Stimulated activated CD4-positive, alpha-beta T cell treated with anti-CD3 and anti-CD28 coated beads, Interleukin-15, amount 100 ng/mL, for 24 hours (primary cell): ENCODE data around the gene WWP2.
"Not testable (repeated sequence)": the region's sequence is repeated elsewhere in the genome, so short reads cannot be mapped to it uniquely, and the experiment has no call there.

Source experiments
- DNase-seq: peaks from one replicate; pipeline ENCODE4 v3.0.0-alpha.2; 2020

WWP2 gene

DNA sequence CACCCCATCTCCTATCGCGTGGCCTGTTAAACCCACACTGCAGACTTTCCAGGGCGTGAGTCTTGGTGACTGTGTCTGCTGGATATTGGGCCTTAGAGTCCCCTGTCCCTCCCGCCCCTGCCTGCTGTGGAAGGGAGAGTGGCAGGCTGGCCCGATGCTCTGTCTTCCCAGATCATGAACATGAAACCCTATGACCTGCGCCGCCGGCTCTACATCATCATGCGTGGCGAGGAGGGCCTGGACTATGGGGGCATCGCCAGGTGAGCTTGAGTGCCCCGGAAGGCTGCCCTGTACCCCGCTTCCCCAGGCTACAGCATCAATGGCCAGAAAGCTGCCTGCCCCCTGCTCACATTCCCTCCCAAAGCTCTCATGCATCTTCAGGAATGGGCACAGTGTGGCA, 169.5 kb downstream of the WWP2 start:
- no peak for DNase-seq

DNA sequence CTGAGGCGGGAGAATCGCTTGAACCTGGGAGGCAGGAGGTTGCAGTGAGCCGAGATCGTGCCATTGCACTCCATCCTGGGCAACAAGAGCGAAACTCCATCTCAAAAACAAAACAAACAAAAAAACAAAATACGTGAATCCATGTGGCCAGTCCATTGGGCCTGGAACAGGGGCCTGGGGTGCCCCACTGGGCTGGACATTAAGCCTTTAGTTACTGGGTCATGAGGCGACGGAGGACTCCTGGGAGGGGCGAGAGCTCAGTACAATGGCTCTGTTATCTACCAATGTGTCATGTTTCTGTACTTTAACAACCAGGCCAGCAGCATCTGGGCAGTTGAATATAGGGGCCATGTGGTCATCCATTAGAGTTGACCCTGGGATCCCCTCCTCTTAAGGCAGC, 170.1 kb downstream of the WWP2 start:
- no peak for DNase-seq

DNA sequence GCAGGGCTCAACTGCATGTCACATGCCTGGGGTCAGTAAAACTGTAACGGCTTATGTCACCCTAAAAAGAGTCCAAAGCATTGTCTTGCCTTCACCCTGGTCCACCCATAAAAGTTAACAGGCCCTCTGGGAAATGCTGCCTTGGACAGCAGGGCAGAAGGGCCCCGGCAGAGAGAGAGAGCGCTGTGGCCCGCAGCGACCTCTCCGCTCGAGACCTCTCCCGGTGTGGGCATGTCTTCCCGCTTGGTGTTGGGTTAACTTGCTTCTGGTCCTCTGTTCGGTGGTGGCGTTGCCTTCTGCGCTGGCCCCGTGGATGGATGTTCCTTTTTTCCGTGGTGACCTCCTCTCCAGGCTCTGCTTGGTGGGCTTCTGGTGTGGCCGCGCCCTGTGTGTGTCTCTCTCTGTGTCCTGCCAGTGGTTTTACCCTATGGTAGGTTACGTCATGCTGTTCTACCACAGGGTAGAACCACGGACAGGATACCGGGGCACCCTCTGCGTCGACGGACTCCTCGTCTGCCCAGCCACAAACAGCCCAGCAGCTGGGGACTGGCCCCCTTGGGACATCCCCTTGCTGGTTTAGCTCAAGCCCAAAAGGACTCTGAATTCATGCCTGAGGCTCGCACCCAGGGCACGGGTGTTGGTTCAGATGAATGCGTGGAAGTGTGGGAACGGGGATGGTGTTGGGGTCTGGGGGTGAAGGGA, 170.7 kb downstream of the WWP2 start:
- no peak for DNase-seq

DNA sequence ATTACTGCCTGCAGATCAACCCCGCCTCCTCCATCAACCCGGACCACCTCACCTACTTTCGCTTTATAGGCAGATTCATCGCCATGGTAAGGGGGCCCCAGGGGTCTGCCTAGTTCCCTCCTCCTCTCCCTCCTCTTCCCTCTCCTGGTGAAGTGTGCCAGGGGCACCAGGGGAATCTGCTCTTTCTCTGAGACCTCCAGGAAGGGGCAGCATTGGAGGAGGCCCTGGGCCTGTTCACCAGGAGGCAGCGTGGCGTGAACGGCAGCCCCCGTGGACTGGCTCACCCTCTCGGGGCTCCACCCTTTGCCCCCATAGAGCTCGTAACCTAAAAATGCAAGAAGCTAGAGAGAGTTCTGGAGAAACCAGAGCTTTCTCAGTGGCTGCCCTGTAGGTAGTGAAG, 171.9 kb downstream of the WWP2 start:
- no peak for DNase-seq

DNA sequence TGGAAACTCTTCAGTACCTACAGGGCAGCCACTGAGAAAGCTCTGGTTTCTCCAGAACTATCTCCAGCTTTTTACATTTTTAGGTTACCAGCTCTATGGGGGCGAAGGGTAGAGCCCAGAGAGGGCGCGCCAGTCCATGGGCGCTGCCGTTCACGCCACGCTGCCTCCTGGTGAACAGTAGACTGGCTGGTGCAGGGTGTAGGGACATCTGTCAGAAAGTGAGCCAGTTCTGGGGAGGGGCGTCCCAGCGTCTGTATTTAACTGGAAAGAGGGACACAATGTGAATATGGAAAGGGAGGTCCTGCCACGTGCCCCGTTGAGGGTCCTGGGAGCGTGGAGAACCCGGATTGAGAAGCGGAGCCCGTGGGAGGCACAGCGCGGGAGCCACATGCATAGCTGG, 172.6 kb downstream of the WWP2 start:
- DNase-seq: no peak

DNA sequence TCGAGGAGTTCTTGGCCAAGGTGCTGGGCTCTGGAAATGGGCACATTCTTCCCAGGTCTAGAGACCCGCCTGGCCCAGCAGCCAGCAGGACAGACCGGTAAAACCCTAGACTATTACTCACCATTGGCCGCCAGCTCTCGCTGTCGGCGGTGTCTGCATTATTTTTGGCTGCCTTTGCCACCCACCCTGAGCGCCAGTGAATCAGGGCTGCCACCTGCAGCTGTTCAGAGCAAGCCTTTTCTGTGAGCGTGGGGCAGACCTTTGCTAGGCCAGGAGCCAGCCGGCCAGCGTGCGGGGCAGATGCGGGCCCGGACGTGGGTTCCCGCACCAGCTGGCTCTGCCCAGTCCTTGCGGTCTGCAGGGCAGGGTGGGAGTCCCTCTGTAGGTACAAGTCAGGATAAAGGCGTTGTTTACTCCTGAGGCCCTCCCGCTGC, 173.2 kb downstream of the WWP2 start:
- no peak for DNase-seq

DNA sequence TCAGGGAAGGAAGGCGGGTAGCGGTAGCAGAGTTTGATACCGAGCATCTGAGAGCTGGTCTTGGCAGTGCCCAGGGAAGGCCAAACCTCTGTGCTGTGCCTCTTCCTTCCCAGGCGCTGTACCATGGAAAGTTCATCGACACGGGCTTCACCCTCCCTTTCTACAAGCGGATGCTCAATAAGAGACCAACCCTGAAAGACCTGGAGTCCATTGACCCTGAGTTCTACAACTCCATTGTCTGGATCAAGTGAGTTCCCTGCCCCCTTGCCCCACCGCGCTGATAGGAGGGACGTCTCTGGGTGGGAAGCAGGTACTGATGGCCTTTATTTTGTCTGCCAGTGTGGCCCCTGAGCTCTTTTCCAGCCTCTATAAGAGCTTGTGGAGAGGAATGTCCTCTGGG, 173.6 kb downstream of the WWP2 start:
- DNase-seq: no peak

DNA sequence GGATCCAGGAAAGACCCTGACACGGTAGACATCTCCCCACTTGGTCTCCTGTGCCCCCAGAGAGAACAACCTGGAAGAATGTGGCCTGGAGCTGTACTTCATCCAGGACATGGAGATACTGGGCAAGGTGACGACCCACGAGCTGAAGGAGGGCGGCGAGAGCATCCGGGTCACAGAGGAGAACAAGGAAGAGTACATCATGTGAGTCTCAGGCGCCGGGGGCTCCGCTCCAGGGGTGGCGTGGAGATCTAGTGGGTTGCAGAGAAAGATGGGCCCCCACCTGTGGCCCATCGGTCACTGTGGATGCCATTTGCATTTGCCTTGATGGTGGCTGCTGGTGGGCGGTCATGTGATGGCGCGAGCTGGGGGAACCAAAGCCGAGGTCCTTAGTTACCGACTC, 174.1 kb downstream of the WWP2 start:
- no peak for DNase-seq

DNA sequence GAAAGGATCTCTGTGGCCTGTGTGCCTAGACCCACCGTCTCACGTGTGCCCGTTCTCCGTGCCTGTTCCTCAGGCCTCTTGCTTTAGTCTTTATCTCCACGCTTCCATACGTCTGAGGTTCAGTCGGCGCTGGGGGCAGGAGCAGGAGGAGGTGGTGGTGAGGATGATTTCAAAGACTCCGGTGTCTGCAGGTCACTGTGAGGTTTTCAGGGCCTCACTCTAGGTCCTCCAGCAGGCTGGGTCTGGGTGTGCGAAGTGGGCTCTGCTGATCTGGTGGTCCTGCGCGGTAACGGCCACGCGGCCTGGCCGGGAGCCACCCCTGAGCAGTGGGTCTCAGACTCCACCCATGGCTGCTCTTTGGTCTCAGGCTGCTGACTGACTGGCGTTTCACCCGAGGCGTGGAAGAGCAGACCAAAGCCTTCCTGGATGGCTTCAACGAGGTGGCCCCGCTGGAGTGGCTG, 174.6 kb downstream of the WWP2 start:
- no peak for DNase-seq

DNA sequence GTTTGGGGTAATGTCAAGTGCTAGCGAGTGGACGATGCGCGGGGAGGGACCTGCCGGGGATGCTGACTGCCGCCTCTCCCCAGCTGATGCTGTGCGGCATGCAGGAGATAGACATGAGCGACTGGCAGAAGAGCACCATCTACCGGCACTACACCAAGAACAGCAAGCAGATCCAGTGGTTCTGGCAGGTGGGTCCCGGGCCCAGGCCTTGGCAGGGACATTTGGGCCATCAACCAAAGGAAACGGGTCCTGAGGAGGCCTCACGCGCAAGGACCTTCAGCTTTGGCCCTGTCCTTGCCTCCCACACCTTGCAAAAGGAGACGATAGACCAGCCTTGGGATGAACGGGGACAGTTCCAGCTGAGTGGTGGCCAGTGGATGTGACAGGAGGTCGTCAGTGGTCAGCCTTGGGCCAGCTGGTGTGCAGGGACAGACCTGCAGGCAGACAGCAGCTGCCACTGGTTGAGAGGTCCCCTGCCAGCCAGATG, 175.4 kb downstream of the WWP2 start:
- DNase-seq: no peak

DNA sequence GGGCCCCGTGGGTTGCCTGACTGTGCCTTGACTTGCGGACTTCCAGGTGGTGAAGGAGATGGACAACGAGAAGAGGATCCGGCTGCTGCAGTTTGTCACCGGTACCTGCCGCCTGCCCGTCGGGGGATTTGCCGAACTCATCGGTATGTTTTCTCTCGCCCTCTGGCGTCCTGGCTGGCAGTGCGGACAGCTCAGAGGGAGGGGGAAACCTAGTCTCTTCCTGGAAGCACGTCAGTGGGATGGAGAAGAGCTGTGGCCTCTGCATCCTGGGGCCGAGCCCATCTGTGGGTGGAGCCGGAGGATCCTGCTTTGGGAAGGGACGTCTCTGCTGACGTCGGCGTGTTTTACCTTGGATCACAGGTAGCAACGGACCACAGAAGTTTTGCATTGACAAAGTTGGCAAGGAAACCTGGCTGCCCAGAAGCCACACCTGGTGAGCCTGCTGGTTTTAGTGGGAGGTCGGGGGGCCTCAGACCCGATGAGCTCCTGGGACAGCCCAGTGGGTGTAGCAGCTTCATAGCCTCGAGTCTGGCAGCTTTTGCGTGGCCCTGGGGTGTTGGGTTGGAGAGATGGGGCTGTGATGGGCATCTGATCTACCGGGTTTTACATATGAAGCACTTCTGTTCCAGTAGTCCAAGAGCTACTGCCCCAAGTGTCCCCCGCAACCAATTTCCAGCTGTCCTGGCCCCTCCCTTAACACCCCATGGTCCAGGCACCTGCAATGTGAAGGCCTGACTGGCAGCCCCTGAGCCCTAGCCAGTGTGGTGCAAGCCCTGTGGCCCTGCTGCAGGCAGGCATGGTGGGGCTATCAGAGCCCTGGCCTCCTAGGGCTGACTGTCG, 177.1 kb downstream of the WWP2 start:
- DNase-seq: no peak

DNA sequence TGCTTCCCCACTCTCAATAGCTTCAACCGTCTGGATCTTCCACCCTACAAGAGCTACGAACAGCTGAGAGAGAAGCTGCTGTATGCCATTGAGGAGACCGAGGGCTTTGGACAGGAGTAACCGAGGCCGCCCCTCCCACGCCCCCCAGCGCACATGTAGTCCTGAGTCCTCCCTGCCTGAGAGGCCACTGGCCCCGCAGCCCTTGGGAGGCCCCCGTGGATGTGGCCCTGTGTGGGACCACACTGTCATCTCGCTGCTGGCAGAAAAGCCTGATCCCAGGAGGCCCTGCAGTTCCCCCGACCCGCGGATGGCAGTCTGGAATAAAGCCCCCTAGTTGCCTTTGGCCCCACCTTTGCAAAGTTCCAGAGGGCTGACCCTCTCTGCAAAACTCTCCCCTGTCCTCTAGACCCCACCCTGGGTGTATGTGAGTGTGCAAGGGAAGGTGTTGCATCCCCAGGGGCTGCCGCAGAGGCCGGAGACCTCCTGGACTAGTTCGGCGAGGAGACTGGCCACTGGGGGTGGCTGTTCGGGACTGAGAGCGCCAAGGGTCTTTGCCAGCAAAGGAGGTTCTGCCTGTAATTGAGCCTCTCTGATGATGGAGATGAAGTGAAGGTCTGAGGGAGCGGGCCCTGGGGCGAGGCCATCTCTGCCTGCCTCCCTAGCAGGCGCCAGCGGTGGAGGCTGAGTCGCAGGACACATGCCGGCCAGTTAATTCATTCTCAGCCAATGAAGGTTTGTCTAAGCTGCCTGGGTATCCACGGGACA, 177.9 kb downstream of the WWP2 start:
- no peak for DNase-seq

DNA sequence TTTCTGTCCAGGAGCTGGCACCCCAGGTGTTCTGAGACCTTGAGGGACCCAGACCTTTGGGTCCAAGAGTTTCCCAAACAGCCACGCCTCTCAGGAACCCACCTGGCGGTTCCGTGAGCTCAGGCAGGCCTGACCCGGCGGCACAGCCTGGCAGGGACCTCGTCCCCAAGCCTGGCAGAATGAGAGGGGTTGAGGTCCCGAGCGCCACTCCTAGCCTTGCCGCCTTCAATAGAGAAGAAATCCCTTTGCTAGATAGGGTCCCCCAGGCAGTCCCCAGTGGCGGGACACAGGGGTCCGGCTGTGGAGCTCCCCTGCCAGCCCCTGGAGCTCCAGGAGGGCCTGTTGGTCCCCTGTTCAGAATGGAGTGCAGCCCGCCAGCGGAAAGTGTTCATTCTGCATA, 178.5 kb downstream of the WWP2 start:
- DNase-seq: no peak

DNA sequence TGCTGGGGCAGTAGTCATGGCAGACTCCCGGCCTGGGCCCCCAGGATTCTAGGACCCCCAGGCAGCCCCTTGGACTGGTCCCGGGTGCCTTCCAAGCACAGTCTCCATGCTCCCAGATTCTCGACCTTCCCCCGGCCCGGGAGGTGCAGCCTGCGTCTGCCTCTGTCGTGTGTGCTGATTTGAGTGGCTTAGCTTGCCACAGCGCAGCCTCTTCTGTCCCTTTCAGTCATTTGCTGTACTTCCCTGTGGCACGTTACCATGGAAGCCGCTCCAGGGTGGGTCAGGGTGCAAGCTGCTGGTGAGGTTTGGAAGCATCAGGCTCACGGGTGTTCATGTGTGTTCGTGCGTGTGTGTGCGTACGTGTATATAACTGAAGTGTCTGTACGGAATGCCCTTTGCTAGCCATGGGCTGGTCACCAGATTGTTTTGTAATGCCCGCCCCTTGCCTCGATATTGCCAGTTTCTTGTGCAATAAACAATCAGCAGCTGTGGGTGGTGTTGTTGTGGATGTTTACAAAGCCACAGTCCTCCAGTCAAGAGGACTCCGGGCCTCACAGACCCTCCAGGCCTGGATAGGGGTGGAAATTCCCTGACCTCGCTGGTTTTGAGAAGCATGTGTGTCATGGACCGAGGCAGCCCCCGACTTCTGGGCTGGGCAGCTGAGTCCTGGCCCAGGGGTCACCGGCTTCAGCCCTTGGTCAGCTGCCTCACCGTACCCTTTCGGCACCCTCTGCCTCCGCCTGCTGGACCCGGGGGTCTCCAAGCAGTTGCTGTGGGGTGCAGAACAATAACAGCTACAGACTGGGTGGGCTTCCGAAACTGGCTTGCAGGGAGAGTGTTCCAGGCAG, 179.3 kb downstream of the WWP2 start:
- DNase-seq: no peak

DNA sequence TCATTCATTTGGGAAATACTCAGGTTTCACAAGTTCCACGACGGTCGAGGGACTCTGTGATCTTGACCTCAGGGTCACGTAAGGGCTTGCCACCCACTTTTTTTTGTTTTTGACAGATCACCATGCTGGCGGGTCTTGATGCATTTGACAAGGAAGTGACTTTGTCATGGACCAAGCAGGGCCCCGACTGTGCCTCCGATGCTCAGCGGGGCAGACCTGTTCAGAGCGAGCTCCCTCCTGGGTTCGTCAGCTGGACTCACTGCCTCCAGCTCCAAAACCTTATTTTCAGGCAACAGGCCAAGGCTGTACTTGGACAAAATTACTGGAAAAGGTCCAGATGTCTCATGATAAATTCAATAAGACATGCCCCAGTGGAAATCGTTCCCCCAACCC, 180.0 kb downstream of the WWP2 start:
- no peak for DNase-seq

DNA sequence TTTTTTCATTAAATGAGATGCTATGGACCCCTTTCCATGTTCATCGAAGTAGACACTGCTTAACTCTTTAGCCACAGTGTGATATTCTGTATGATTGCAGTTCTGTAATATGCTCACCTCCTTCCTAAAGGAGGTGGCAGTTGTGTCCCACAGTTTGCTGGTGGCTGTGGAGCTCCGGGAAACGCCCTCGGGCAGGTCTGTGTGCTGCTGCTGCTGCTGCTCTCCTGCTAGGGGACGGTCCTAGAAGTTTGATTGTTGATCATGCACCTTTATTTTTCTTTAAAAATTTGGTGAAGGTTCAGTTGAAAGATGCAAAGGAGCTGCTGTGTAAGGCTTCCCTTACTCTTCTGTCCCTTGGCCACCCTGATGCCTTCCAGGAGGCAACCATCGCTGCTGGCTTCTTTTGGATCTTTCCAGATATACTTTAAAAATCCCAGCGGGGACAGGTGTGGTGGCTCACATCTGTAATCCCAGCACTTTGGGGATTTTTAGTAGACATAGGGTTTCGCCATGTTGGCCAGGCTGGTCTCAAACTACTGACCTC, 180.6 kb downstream of the WWP2 start:
- DNase-seq: no peak

DNA sequence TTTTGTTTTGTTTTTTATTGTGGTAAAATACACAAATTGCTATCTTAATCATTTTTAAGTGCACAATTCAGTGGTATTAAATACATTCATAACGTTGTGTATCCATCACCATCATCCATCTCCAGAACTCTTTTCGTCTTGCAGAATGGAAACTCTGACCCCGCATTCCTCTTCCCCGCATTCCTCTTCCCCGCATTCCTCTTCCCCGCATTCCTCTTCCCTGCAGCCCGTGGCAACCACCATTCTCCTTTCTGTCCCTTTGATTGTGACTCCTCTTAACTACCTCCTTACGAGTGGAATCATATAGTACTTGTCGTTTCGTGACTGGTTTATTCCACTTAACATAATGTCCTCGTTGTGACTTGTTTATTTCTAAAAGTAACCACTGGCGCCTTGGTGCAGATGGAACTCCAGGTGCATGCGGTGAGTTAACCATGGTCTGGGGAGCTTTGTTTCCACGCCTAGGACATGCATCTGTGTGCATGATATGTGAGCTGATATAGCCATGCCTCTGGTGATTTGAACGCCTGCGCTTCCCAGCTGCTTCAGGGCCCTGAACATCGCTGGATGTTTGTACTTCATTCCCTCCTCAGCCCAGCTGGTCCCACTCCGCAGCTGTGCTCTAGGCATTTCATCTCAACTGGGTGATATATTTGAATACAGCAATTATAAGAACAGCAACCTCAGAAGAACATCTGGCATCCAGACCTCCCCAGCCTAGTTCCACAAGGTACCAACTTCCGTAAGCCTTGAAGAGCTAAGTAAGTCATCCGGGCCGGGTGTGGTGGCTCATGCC, 181.3 kb downstream of the WWP2 start:
- DNase-seq: not testable (repeated sequence)

DNA sequence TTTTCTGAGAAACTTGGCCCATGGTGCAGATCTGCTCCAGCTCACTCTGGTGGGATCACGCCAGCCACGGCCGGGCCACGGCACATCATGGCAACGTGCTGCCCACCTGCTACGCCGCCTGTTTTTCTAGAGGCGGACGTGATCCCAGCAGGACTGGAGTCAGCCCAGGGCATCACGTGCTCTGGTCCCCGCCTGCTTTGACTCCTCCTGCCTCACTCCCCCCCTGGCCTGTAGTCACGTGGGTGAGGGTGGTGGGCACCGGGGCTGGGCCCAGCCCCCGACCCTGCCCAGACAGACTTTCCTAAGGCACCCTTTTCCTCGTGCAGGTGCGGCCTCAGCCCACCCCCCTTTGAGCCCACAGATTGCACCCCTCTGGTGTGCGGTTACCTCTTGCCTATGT, 188.3 kb downstream of the WWP2 start:
- DNase-seq: not testable (repeated sequence)

DNA sequence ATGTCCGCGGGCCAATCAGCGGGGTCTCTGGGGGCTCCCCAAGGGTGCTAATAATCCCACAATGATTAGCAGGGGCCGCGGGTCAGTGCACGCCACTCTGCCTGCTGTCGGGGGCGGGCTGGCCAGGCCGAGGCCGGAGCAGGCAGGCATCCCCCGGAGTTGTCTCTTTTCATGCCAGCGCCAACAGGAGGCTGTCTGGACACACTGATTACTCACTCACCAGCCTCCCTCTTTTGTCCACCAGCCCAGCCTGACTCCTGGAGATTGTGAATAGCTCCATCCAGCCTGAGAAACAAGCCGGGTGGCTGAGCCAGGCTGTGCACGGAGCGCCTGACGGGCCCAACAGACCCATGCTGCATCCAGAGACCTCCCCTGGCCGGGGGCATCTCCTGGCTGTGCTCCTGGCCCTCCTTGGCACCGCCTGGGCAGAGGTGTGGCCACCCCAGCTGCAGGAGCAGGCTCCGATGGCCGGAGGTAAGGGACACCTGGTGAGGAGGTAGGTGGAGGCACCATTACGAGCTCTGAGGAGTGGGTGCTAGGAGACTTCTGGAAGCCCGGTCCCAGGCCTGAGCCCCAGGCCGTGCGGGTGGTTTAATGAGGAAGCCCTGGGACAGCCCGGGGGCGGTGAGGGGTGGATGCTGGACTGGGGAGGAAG, 189.0 kb downstream of the WWP2 start, which contains the start of gene CLEC18A:
TSS of gene CLEC18A (plus strand) at position 318 of the 655 bp plus-strand sequence. CDS start at position 351, 33 bp downstream.
- not testable (repeated sequence) for DNase-seq

DNA sequence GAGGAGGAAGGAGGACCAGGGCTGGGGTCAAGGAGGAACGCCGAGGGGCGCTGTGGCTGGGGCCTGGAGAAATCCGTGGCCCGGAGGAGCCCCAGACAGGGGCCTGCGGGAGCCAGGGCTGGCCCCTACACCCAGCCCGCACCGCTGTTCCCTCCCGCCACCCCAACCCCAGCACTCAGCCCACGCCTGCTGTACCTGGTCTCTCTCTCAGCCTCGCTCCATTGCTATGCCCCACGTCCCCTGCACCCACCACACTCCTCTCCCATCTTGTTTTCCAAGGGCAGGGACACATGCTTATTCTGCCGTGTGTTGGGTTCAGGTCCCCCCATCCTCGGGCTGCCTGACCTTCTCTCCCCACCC, 189.5 kb downstream of the WWP2 start:
- DNase-seq: not testable (repeated sequence)

DNA sequence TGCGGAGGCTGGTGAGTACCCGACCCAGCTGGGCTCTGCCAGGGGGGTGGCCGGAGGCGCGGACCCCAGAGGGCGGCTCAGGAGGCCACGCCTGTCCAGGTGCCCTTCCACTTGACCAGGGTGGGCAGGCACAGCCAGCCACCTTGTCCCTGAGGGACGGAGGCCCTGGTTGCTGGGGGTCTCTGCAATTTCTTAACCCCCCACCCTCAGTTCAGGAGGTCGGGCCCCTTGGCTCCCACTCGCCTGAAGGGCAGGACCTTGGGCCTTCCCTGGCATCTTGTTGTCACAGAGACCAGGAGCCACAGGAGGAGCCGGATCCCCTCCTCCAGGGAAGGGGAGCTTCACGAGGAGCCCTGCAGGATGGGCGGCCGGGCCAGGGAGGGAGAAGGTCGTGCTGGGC, 190.0 kb downstream of the WWP2 start:
- DNase-seq: not testable (repeated sequence)
